CD4-positive, CD25-positive, alpha-beta regulatory T cell (primary cell): ENCODE results near the gene ATP6V0E1. TPM values are rescaled to one million over a fixed set of nuclear protein-coding genes. Genes with fewer than 3 reads are reported as not detected.

Source experiments
- ATAC-seq, 2 donors: fragments of 150-1000 bp; cut with Tn5 transposase; one replicate each; pipeline ENCODE4 v1.10.0; 2021; ENCODE audit warnings: low read depth in 2 of 2, moderate number of reproducible peaks in 2 of 2, moderate library complexity in 1 of 2
- DNase-seq, 3 donors: peaks; one replicate each; pipeline versions ENCODE4 v3.0.0 to v3.0.0-alpha.2; 2012 to 2022; ENCODE audit warnings: mixed read lengths in 1 of 3
- H3K27ac ChIP-seq: one replicate; pipeline ENCODE4 v1.7.0; 2013; ENCODE audit warnings: mild to moderate bottlenecking, low read length; ENCODE audit not compliant: insufficient read depth, poor library complexity, severe bottlenecking
- H3K27me3 ChIP-seq: one replicate; pipeline ENCODE4 v1.7.0; 2013; ENCODE audit warnings: low read length; ENCODE audit not compliant: control insufficient read depth, insufficient read depth
- H3K36me3 ChIP-seq: one replicate; pipeline ENCODE4 v1.7.0; 2013; ENCODE audit warnings: mild to moderate bottlenecking, low read length, moderate library complexity; ENCODE audit not compliant: control insufficient read depth, insufficient read depth
- H3K4me1 ChIP-seq: 2 replicates; pipeline ENCODE4 v1.7.0; 2013; ENCODE audit warnings: mild to moderate bottlenecking, low read length; ENCODE audit not compliant: insufficient read depth, control insufficient read depth, poor library complexity, severe bottlenecking
- H3K4me3 ChIP-seq: one replicate; pipeline ENCODE4 v1.7.0; 2013; ENCODE audit warnings: low read depth, mild to moderate bottlenecking, low read length, moderate library complexity
- H3K9me3 ChIP-seq, 2 experiments: 1 replicate in 1 of 2; 2 replicates in 1 of 2; pipeline ENCODE4 v1.7.0; 2013; ENCODE audit warnings: low read length in 2 of 2, mild to moderate bottlenecking in 1 of 2, moderate library complexity in 1 of 2; ENCODE audit not compliant: control insufficient read depth in 2 of 2
- H3K27ac Mint-ChIP-seq, 3 donors: one replicate each; pipeline ENCODE4 v1.8.0; 2020 to 2022; ENCODE audit warnings: mild to moderate bottlenecking in 3 of 3, mixed read lengths in 3 of 3, moderate library complexity in 2 of 3
- H3K27me3 Mint-ChIP-seq: one replicate; pipeline ENCODE4 v1.8.0; 2022; ENCODE audit warnings: mild to moderate bottlenecking, mixed read lengths
- H3K36me3 Mint-ChIP-seq: one replicate; pipeline ENCODE4 v1.8.0; 2020; ENCODE audit warnings: mixed read lengths
- H3K4me1 Mint-ChIP-seq, 4 donors: one replicate each; pipeline ENCODE4 v1.8.0; 2020 to 2022; ENCODE audit warnings: mixed read lengths in 4 of 4, mild to moderate bottlenecking in 1 of 4
- H3K4me3 Mint-ChIP-seq, 4 donors: one replicate each; pipeline ENCODE4 v1.8.0; 2020 to 2022; ENCODE audit warnings: mild to moderate bottlenecking in 4 of 4, mixed read lengths in 4 of 4, moderate library complexity in 3 of 4
- H3K9me3 Mint-ChIP-seq, 7 donors: one replicate each; pipeline ENCODE4 v1.8.0; 2020 to 2022; ENCODE audit warnings: mixed read lengths in 7 of 7, mild to moderate bottlenecking in 3 of 7, moderate library complexity in 2 of 7
- polyA plus RNA-seq, 4 donors: library from polyadenylated mRNA; unstranded; fragments of 300-500 nt; fragmentation: Illumina TruSeq; gene quantifications; one replicate each; pipeline ENCODE4 v1.2.3, GENCODE V29; 2021
- total RNA-seq: library from RNA; stranded (reverse); gene quantifications from one replicate; pipeline ENCODE4 v1.2.3, GENCODE V29; 2022

ATP6V0E1 gene
- total and polyA plus RNA-seq, 5 donors from 2014 or later: 106 to 691 (median 499) TPM

GRCh38 chr5:173055722-173055982 is 72.1 kb downstream of the ATP6V0E1 start:
- ATAC-seq (no peak), DNase-seq (no peak)
- peak overlapping the region; percentile 89 to 96 (median 92) for H3K4me3 Mint-ChIP-seq
- Histone ChIP-seq H3K27ac (peak overlapping the region; percentile 98), H3K4me1 (peaks cover 31% of the 10 kb centered on the region), H3K27me3 (peaks cover 2% of the 10 kb centered on the region), H3K9me3 (no peaks in the 10 kb centered on the region), H3K36me3 (peaks cover 5% of the 10 kb centered on the region), H3K4me3 (peak overlapping the region; percentile 89)
- peaks cover 10% of the 10 kb centered on the region for H3K27me3 Mint-ChIP-seq
- H3K9me3 Mint-ChIP-seq: no peaks in the 10 kb centered on the region
- H3K36me3 Mint-ChIP-seq: peaks cover 7% of the 10 kb centered on the region
- H3K27ac Mint-ChIP-seq: peak overlapping the region; percentile 97 to 98 (median 97)
- H3K4me1 Mint-ChIP-seq: peaks cover 18 to 56% (median 24%) of the 10 kb centered on the region in 4 donors

DNA sequence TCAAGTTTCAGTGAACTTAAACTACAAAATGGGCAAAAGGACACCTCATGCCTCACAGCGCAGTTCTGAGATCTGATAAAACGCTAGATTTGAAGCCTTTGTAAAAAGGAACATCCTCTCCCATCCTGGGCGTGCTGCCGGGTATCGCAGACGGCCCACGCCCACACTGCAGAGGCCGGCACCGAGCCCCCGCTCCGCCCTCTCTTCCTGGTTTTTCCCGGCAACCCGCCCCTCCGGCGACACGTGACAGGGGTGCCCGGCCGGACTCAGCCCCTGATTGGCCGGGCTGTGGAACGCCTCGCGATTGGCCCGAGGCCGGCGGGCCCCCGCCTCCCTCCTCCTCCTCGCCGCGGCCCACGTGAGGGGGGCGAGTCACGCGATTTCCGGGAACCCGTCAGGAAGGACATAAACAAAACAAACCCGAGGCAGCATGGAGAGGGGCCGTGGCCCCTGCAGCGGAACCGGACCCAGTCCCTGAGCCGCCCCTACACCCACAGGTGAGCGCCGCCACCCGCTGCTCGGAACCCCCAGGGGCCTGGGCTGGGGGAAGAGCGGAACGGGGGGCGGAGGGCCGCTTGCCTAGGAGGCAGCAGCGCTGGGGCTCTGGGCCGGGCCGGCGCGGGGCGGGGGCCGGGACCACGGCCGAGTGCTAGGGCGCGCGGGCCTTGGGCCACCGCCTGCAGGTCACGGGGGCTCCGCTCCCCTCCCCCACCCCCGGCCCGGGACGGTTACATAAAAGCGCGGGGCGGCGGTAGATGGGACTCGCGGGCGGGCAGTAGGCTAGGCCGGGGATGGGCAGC is 72.6 kb downstream of the ATP6V0E1 start, which contains the start of gene CREBRF:
TSS of gene CREBRF (plus strand) at position 370 of the 800 bp plus-strand sequence. CDS start 24,424 bp downstream, outside the sequence.
- no peaks in the 10 kb centered on the region for H3K9me3 Mint-ChIP-seq
- ATAC-seq (peak; percentile 72), DNase-seq (peak; percentile 98 to 99 (median 99))
- peak within 1 kb of the TSS; percentile 94 to 99 (median 97) for H3K4me3 Mint-ChIP-seq
- Histone ChIP-seq H3K4me3 (peak within 1 kb of the TSS; percentile 94), H3K27ac (peak within 1 kb of the TSS; percentile 98), H3K9me3 (no peaks in the 10 kb centered on the region), H3K27me3 (no peaks in the 10 kb centered on the region), H3K4me1 (peaks cover 31% of the 10 kb centered on the region), H3K36me3 (peaks cover 5% of the 10 kb centered on the region)
- H3K4me1 Mint-ChIP-seq: peaks cover 20 to 61% (median 26%) of the 10 kb centered on the region in 4 donors
- peaks cover 7% of the 10 kb centered on the region for H3K36me3 Mint-ChIP-seq
- peaks cover 10% of the 10 kb centered on the region for H3K27me3 Mint-ChIP-seq
- H3K27ac Mint-ChIP-seq: peak within 1 kb of the TSS; percentile 97 to 98 (median 97)

- Histone ChIP-seq H3K9me3 (no peaks in the 10 kb centered on the region), H3K27me3 (no peaks in the 10 kb centered on the region), H3K4me1 (peaks cover 31% of the 10 kb centered on the region), H3K36me3 (peaks cover 5% of the 10 kb centered on the region), H3K4me3 (no peak overlapping the region), H3K27ac (peak overlapping the region; percentile 98)
- H3K9me3 Mint-ChIP-seq: no peaks in the 10 kb centered on the region
- ATAC-seq (peak in 1 of 2 donors; percentile 37), DNase-seq (no peak)
- H3K36me3 Mint-ChIP-seq: peaks cover 7% of the 10 kb centered on the region
- H3K4me1 Mint-ChIP-seq: peaks cover 24 to 67% (median 30%) of the 10 kb centered on the region in 4 donors
- peak overlapping the region; percentile 94 to 99 (median 97) for H3K4me3 Mint-ChIP-seq
- H3K27ac Mint-ChIP-seq: peak overlapping the region; percentile 91 to 95 (median 94)
- H3K27me3 Mint-ChIP-seq: peaks cover 5% of the 10 kb centered on the region
These were observed 73.2 kb downstream of the ATP6V0E1 start for GRCh38 chr5:173056783-173057061.

GRCh38 chr5:173057062-173057924 is 73.7 kb downstream of the ATP6V0E1 start:
- peaks cover 25 to 68% (median 33%) of the 10 kb centered on the region in 4 donors for H3K4me1 Mint-ChIP-seq
- ATAC-seq: peak; percentile 82
- H3K36me3 ChIP-seq: peaks cover 5% of the 10 kb centered on the region
- peaks cover 31% of the 10 kb centered on the region for H3K4me1 ChIP-seq
- peak overlapping the region; percentile 94 for H3K4me3 ChIP-seq
- H3K9me3 ChIP-seq: no peaks in the 10 kb centered on the region
- H3K27me3 Mint-ChIP-seq: no peaks in the 10 kb centered on the region
- peaks cover 7% of the 10 kb centered on the region for H3K36me3 Mint-ChIP-seq
- H3K27ac Mint-ChIP-seq: peak overlapping the region; percentile 91 to 95 (median 94)
- H3K27me3 ChIP-seq: no peaks in the 10 kb centered on the region
- no peaks in the 10 kb centered on the region for H3K9me3 Mint-ChIP-seq
- H3K27ac ChIP-seq: peak overlapping the region; percentile 98
- peak overlapping the region; percentile 94 to 99 (median 97) for H3K4me3 Mint-ChIP-seq
- DNase-seq: peak; percentile 98 to 99 (median 99)

- Mint-ChIP-seq H3K9me3 (peaks cover 0 to 1% (median 0%) of the 10 kb centered on the region in 7 donors), H3K4me1 (peaks cover 45 to 83% (median 51%) of the 10 kb centered on the region in 4 donors), H3K4me3 (peak overlapping the region in 2 of 4 donors; percentile 42 to 46), H3K27ac (peak overlapping the region in 1 of 3 donors; percentile 71), H3K36me3 (peaks cover 11% of the 10 kb centered on the region), H3K27me3 (no peaks in the 10 kb centered on the region)
- Histone ChIP-seq H3K9me3 (no peaks in the 10 kb centered on the region), H3K4me3 (peak overlapping the region; percentile 10), H3K27me3 (no peaks in the 10 kb centered on the region), H3K36me3 (peaks cover 10% of the 10 kb centered on the region), H3K4me1 (peaks cover 60% of the 10 kb centered on the region), H3K27ac (peak overlapping the region; percentile 49)
- ATAC-seq (no peak), DNase-seq (no peak)
These were observed 78.6 kb downstream of the ATP6V0E1 start for GRCh38 chr5:173062141-173062540.

DNA sequence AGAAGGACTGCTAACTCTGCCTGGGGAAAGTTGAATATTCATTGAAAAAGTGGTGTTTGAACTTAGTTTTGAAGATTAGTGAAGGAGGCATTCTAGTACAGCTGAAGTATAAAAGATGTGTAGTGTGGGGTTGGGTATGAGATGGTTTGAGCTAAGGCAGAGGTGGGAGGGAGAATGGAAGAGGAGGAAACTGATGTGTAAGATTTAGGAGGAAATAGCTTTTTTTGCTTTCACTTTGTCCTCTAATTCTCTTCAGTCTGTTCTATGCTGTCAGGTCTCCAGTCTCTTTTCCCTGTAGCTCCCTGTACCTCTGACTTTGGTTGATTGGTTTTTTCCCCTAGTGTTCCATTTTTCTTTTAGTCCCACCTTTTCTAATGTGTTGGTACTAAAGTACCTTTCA is 81.6 kb downstream of the ATP6V0E1 start:
- peak overlapping the region; percentile 69 to 91 (median 88) for H3K27ac Mint-ChIP-seq
- H3K36me3 ChIP-seq: peaks cover 10% of the 10 kb centered on the region
- no peaks in the 10 kb centered on the region for H3K9me3 ChIP-seq
- H3K27me3 ChIP-seq: no peaks in the 10 kb centered on the region
- H3K4me1 ChIP-seq: peaks cover 40% of the 10 kb centered on the region
- no peaks in the 10 kb centered on the region for H3K27me3 Mint-ChIP-seq
- H3K4me3 Mint-ChIP-seq: peak overlapping the region in 3 of 4 donors; percentile 68 to 74 (median 74)
- DNase-seq (peak in 2 of 3 donors; percentile 10 to 60), ATAC-seq (peak; percentile 55 to 60)
- no peak overlapping the region for H3K27ac ChIP-seq
- H3K4me3 ChIP-seq: peak overlapping the region; percentile 65
- peaks cover 0 to 1% (median 0%) of the 10 kb centered on the region in 7 donors for H3K9me3 Mint-ChIP-seq
- H3K4me1 Mint-ChIP-seq: peaks cover 56 to 88% (median 63%) of the 10 kb centered on the region in 4 donors
- peaks cover 17% of the 10 kb centered on the region for H3K36me3 Mint-ChIP-seq

- Mint-ChIP-seq H3K27ac (peak overlapping the region in 1 of 3 donors; percentile 26), H3K9me3 (peaks cover 0 to 1% (median 0%) of the 10 kb centered on the region in 7 donors), H3K4me1 (peaks cover 55 to 85% (median 58%) of the 10 kb centered on the region in 4 donors), H3K36me3 (peaks cover 20% of the 10 kb centered on the region), H3K27me3 (no peaks in the 10 kb centered on the region), H3K4me3 (peak overlapping the region in 2 of 4 donors; percentile 7 to 71)
- Histone ChIP-seq H3K27ac (no peak overlapping the region), H3K4me3 (no peak overlapping the region), H3K27me3 (no peaks in the 10 kb centered on the region), H3K36me3 (peaks cover 5% of the 10 kb centered on the region), H3K9me3 (no peaks in the 10 kb centered on the region), H3K4me1 (peaks cover 25% of the 10 kb centered on the region)
- no peak for ATAC-seq
- no peak for DNase-seq
These were observed 86.1 kb downstream of the ATP6V0E1 start for GRCh38 chr5:173069671-173070070.
